ENCODE measurements around the gene SLC2A4. TPM values are rescaled to one million over a fixed set of nuclear protein-coding genes. Genes with fewer than 3 reads are reported as not detected.

Gene SLC2A4
- total RNA-seq, 1 donor from 2014 or later = 0.37 TPM

DNA sequence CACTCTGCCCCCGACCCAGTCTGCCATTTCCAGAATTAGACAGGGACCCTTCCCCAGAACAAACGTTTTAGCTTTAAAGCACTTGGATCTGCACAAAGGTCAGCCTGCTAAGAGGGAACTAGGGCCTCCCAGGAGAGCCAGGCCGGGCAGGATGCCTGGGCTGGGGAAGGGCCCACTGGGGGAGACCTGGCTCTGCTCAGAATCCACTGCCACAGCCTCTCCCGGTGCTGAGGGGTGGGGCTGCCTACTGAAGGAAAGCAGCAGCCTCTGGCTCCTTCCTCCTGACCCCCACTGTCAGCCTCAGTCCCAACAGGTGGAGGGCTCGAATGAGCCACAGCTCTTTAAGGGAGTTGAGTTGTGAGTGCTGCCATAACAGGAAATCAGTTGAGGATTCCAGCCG is 11.2 kb downstream of the SLC2A4 start:
- Mint-ChIP-seq H3K9me3 (no peaks in the 10 kb centered on the region), H3K27me3 (peaks cover 49% of the 10 kb centered on the region), H3K4me1 (peaks cover 15% of the 10 kb centered on the region), H3K4me3 (no peak overlapping the region), H3K27ac (peak overlapping the region; percentile 59), H3K36me3 (ENCODE audit: low read depth) (no peaks in the 10 kb centered on the region)
- DNase-seq = peak; percentile 57
- intact Hi-C loops (cut with micrococcal nuclease) = no loop called here

DNA sequence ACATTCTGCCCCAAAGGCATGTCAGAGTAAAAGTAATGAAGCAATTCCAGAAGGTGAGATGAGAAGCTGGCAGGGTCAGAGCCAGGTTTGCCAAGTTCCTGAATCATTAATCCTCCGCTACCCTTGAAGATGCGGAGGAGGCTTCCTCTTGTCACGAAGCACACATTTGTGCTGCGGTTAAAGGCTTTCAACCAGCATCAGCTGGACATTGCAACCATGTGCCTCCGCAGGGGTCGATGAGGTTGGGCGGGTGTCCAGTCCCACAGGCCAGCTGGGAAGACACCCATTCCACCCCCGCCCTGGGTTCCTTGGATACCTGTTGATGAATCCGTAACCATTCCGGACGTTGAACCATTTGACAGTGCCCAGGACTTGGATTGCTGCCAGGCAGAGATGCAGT is 11.6 kb downstream of the SLC2A4 start:
- Mint-ChIP-seq H3K36me3 (ENCODE audit: low read depth) (no peaks in the 10 kb centered on the region), H3K27me3 (peaks cover 46% of the 10 kb centered on the region), H3K27ac (peak overlapping the region; percentile 59), H3K4me1 (peaks cover 15% of the 10 kb centered on the region), H3K4me3 (peak overlapping the region; percentile 30), H3K9me3 (no peaks in the 10 kb centered on the region)
- intact Hi-C loops (cut with micrococcal nuclease) = no loop called here
- DNase-seq = no peak

DNA sequence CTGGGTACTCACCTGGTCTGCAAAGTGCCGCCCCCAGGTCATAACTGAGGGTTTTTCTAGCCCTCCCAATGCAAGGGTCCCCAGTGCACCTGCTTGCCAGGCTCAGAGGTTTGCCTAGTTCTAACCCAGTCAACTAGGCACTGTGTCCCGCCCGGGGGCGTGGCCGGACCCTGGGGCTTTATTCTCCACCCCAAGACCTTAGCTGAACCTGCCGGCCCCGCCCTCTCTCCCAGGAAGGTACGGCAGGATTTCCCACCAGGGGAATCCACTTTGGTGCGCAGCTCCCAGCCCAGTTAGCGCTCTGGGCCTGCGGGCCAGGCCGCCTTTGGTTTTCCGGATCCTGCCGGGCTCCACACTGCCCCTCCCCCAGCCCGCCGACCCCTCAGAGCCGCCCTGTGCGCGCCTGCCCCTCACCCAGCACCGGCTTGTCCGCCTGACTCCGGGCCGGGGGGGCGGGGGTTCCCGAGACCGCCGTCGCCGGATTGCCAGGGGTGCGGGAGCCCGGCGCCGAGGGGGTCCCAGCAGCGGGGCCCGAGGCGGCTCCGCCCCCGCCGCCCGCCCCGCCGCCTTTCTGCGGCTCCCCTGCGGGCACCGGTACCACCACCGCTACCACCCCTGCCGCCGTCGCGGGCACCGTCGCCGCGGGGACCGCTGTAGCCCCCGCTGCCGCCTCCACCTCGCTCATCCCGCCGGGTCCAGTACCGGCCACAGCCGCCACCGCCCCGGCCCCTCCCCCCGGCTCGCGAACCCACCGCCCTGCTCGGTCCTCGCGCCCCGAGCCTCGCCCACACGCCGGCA is 12.5 kb downstream of the SLC2A4 start:
- peaks cover 15% of the 10 kb centered on the region for H3K4me1 Mint-ChIP-seq
- no peak overlapping the region for H3K27ac Mint-ChIP-seq
- intact Hi-C loops (cut with micrococcal nuclease) = no loop called here
- H3K4me3 Mint-ChIP-seq = peak overlapping the region; percentile 77
- no peaks in the 10 kb centered on the region for H3K36me3 Mint-ChIP-seq (ENCODE audit: low read depth)
- H3K9me3 Mint-ChIP-seq = no peaks in the 10 kb centered on the region
- DNase-seq = peak; percentile 75
- peaks cover 43% of the 10 kb centered on the region for H3K27me3 Mint-ChIP-seq

DNA sequence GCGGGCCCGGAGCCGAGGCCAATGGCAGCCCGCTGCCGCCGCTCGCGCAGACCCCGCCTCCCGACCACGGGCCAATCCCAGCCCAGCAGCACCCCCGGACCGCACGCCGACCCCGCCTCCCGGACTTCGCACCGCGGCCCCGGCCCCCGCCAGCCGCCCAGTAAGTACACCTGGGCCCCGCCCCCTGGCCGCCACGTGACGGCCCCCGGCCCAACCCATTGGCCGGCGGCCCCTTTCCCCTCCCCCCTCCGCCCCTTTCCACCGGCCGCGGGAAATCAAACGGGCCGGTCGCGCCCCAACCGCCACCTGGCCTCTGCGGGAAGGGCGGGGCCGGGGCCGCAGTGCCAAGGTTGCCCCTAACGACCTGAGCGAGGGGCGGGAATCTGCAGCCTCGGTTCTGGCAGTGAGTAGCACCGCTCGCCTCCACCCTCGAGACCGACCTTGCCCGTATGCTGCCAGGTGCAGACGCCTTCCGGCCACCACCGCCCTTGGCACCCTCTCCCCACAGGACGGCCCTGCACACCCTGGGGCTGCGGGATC is 13.2 kb downstream of the SLC2A4 start, which contains the start of gene YBX2:
TSS of gene YBX2 (minus strand) at position 26 of the 540 bp plus-strand sequence. CDS start 139 bp downstream, outside the sequence.
- Mint-ChIP-seq H3K4me3 (peak within 1 kb of the TSS; percentile 77), H3K27ac (peak within 1 kb of the TSS; percentile 56), H3K9me3 (no peaks in the 10 kb centered on the region), H3K36me3 (ENCODE audit: low read depth) (no peaks in the 10 kb centered on the region), H3K4me1 (peaks cover 15% of the 10 kb centered on the region), H3K27me3 (peaks cover 45% of the 10 kb centered on the region)
- intact Hi-C loops (cut with micrococcal nuclease) = no loop called here
- peak; percentile 93 for DNase-seq

DNA sequence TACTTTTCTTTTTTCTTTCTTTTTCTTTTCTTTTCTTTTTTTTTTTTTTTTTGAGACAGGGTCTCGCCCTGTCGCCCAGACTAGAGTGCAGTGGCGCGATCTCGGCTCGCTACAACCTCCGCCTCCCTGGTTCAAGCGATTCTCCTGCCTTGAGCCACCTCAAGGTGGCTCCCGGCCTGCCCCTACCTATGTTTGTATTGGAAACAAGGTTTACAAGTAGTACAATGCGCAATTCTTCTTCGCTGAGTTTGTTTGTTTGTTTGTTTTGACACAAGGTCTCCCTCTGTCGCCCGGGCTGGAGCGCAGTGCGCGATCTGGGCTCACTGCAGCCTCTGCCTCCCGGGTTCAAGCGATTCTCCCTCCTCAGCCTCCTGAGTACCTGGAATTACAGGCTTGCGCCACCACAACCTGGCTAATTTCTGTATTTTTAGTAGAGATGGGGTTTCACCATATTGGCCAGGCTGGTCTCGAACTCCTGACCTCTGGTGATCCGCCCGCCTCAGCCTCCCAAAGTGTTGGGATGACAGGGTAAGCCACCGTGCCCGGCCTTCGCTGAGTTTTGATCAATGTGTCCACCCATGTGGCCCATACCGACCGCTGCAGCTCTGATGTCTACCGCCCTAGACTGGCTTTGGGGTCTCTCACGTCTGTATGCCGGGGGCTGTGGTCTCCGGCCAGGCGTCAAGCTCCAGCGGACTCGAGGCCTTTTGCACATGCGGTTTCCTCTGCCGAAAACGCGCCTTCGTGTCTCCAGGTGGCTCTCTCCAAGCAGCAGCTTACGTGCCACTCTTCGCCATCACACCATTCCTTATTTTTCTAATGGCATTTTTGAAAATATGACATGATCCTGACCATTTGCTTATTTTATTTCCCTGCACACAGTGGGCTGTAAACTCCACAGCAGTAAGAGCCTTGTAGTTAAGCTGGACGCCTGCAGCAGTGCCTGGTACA is 14.0 kb downstream of the SLC2A4 start:
- H3K27ac Mint-ChIP-seq = peak overlapping the region; percentile 56

DNA sequence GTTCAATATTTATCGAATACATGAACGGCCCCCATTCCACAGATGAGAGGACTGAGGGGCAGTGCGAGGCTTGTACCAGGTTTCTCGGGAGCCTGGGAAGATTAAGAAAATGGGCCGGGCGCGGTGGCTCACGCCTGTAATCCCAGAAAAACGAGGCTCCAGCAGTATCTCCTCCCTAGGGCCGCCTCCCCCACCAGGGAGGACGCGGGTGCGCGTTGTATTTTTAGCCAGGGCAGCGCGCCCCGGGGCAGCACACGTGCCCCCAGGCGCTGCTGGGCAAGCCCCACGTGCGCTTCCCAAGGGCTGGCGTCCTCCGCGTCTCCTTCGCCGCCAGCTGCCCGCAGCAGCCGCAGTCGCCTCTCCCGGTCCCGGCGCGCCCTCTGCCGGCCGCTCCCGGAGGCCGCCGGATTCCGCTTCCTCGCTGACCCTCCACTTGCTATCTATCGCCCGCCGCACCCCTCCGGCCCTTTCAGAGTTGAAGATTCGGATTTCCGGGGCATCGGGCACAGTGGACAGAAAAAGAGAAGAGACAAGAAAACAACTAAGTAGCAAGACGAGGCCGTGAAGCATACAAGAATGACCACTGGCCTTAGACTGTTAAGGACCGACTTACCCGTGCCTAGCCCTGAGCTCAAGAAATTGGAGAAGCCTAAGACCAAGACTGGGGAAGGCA is 14.8 kb downstream of the SLC2A4 start:
- Mint-ChIP-seq H3K36me3 (ENCODE audit: low read depth) (no peaks in the 10 kb centered on the region), H3K4me1 (peaks cover 15% of the 10 kb centered on the region), H3K9me3 (no peaks in the 10 kb centered on the region), H3K27me3 (peaks cover 45% of the 10 kb centered on the region), H3K27ac (no peak overlapping the region), H3K4me3 (peak overlapping the region; percentile 77)
- intact Hi-C loops (cut with micrococcal nuclease) = loop anchor here (1.0 to 2.0 kb wide), 3 partner anchors 16 to 244 kb away; no protein-coding TSS in a partner anchor
- DNase-seq = peak; percentile 93

More for the DNA sequence above, 14.0 kb downstream of the SLC2A4 start:
- H3K27me3 Mint-ChIP-seq = peaks cover 50% of the 10 kb centered on the region
- peak overlapping the region; percentile 77 for H3K4me3 Mint-ChIP-seq
- DNase-seq = peak; percentile 64
- H3K9me3 Mint-ChIP-seq = no peaks in the 10 kb centered on the region
- peaks cover 15% of the 10 kb centered on the region for H3K4me1 Mint-ChIP-seq
- intact Hi-C loops (cut with micrococcal nuclease) = loop anchor here (1.0 to 2.0 kb wide), 3 partner anchors 15 to 243 kb away; no protein-coding TSS in a partner anchor
- H3K36me3 Mint-ChIP-seq (ENCODE audit: low read depth) = no peaks in the 10 kb centered on the region

DNA sequence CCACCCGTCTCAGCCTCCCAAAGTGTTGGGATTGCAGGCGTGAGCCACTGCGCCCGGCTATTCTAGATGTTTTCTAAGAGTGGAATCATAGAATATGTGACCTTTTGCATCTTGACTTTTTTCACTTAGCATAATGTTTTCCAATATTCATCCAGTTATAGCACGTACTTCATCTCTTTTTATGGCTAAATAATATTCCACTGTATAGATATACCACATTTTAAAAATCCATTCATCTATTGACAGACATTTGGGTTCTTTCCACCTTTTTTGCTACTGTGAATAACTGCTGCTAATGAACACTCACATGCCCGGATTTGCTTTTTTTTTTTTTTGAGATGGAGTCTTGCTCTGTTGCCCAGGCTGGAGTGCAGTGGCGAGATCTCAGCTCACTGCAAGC is 22.7 kb downstream of the SLC2A4 start:
- Mint-ChIP-seq H3K27ac (no peak overlapping the region), H3K27me3 (peaks cover 17% of the 10 kb centered on the region), H3K9me3 (no peaks in the 10 kb centered on the region), H3K36me3 (ENCODE audit: low read depth) (peaks cover 14% of the 10 kb centered on the region), H3K4me1 (peaks cover 15% of the 10 kb centered on the region), H3K4me3 (no peak overlapping the region)
- intact Hi-C loops (cut with micrococcal nuclease) = no loop called here
- no peak for DNase-seq

DNA sequence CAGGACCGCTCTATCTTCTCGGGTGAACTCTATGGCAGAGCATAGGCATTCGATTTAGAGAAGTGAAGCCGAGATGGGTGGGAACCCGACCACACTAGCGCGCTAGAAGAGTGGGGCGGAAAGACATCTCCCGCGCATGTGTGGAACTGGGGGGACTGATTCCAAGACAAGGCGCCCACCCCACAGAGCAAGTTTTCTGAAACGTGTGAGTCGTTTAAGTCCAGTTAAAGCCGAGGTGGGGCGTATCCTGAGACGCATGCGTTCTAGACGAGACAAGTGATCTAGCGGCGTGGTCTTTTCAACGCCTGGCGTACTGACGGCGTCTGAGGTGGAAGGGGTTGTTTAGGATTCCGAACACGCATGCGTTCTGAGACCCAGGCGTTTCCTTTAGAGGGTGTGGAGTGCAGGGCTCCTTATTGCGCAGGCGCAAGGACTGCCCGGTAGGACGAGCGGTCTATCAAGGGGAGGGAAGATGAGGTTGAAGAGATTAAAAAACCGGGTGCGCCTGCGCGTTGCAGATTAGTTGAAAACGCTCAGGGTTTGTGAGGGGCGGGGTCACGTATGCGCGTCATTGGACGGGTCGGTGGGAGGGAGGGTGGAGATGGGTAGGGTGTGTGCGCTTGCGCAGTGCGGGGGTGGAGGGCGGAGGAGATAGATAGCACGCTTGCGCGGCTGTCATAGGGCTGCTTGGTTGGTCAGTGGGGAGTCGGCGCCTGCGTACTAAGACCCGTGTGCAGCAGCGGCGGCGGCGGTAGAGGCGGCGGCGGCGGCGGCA is 25.6 kb downstream of the SLC2A4 start, which contains the start of gene EIF5A:
TSS of gene EIF5A (plus strand) at position 718 of the 775 bp plus-strand sequence. CDS start 2,008 bp downstream, outside the sequence.
- Mint-ChIP-seq H3K9me3 (no peaks in the 10 kb centered on the region), H3K27ac (peak within 1 kb of the TSS; percentile 99), H3K27me3 (peaks cover 5% of the 10 kb centered on the region), H3K4me1 (peaks cover 40% of the 10 kb centered on the region), H3K4me3 (peak within 1 kb of the TSS; percentile 90), H3K36me3 (ENCODE audit: low read depth) (peaks cover 42% of the 10 kb centered on the region)
- peak; percentile 100 for DNase-seq
- intact Hi-C loops (cut with micrococcal nuclease) = loop anchor here (1.0 to 5.0 kb wide), 7 partner anchors 26 to 379 kb away; partner anchors contain the start of genes ELP5, PHF23, POLR2A and SLC16A13

DNA sequence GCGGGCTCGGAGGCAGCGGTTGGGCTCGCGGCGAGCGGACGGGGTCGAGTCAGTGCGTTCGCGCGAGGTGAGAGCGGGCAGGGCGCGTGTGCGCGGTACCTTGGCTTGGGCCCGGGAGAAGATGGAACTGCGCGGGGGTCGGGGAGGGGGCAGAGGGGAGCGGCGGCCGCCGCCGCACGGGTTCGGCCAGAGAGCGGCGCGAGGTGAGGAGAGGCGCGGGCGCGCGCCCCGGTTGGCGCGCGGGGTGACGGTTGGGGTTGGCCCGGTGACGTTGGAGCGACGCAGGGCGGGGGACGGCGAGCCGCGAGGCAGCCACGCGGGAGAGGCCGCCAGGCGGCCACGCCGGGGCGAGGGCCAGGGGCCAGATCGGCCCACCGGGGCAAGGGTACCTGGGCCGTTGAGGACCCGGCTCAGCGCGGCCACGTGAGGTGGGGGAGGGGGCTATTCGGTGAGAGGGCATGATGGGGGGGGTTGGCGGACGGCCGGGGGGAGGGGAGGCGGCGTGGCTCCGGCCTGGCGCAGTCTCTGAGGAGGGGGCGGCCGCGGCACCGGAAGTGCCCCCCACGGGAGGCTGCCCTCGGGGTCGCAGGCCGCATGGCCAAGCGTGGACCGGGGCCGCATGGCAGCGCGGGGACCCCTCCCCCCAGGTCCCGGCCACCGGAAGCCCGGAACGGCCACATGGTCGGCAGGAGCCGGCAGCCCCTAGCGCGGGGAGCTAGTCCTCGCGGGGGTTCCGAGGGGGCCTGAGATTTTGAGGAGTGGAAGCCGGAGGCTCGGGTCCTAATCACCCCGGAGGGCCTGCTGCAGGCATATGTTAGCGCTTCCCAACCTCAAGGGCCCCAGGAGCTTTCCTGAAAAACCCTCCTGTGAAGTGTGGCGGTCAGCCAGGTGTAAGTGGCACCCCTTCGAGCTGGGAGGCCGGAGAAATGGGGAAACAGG is 26.4 kb downstream of the SLC2A4 start:
- H3K36me3 Mint-ChIP-seq (ENCODE audit: low read depth) = peaks cover 51% of the 10 kb centered on the region
- peaks cover 46% of the 10 kb centered on the region for H3K4me1 Mint-ChIP-seq

DNA sequence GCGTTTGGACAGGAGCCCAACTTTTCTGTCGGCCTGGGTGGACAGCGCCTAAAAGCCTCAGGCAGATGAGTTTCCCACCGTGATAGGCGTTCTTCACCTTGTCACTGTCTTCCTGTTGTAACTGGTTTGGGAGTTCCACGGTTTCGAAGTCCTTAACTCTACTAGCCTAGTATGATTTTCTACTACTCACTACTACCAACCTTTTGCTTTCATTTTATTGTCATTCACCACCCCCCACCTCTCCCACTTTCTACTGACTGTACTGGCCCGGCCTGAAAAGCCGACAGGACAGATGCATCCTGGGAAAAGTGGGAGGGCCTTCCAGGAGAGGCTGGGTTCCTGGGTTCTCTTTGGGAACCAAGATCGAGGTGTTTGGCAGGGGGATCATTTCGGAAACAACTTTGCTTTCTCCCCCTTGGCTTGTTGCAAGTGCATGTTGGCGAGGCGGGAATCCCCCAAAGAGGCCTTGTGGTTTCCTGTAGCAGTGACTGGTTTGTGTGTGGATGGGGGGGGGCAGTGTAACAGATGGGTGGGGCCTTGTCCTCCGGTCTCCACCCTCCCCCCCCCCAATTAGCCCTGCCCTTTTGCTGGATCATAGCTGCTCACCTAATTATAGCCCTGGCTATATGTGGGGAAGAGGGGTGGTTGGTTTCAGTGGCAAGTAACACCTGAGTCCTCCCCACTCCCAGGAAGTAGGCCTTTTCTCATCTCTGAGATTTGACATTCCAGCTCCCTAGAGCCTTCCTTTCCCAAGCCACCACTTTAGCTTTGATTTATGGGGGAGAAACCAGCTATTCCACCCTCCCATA is 27.3 kb downstream of the SLC2A4 start:
- H3K36me3 Mint-ChIP-seq (ENCODE audit: low read depth) = peaks cover 59% of the 10 kb centered on the region
- peak; percentile 95 for DNase-seq
- H3K9me3 Mint-ChIP-seq = no peaks in the 10 kb centered on the region
- H3K27ac Mint-ChIP-seq = peak overlapping the region; percentile 98
- peaks cover 55% of the 10 kb centered on the region for H3K4me1 Mint-ChIP-seq
- intact Hi-C loops (cut with micrococcal nuclease) = loop anchor here (1.0 to 5.0 kb wide), 5 partner anchors 20 to 534 kb away; partner anchors contain the start of genes CD68, NEURL4 and SLC16A13
- peaks cover 5% of the 10 kb centered on the region for H3K27me3 Mint-ChIP-seq
- H3K4me3 Mint-ChIP-seq = peak overlapping the region; percentile 90

More for the DNA sequence above, 26.4 kb downstream of the SLC2A4 start:
- peaks cover 5% of the 10 kb centered on the region for H3K27me3 Mint-ChIP-seq
- peak overlapping the region; percentile 90 for H3K4me3 Mint-ChIP-seq
- H3K27ac Mint-ChIP-seq = peak overlapping the region; percentile 99
- intact Hi-C loops (cut with micrococcal nuclease) = loop anchor here (1.0 to 5.0 kb wide), 10 partner anchors 21 to 535 kb away; partner anchors contain the start of genes CD68, ELP5, NEURL4 and PHF23
- no peaks in the 10 kb centered on the region for H3K9me3 Mint-ChIP-seq
- peak; percentile 85 for DNase-seq

DNA sequence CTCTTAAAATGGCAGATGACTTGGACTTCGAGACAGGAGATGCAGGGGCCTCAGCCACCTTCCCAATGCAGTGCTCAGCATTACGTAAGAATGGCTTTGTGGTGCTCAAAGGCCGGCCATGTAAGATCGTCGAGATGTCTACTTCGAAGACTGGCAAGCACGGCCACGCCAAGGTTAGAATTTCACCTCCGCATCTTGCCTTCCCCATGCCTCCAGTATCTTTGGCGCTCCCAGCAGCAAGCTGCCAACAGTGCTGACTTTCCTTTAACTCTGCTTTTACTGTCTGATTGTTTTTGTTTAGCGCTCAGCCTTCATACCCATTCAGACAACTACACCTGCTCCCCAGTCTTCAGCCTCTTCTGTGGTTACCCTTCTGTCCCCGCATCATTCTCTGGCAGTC is 28.1 kb downstream of the SLC2A4 start:
- H3K4me3 Mint-ChIP-seq = peak overlapping the region; percentile 90
- intact Hi-C loops (cut with micrococcal nuclease) = loop anchor here (1.0 to 5.0 kb wide), 4 partner anchors 42 to 533 kb away; partner anchors contain the start of genes CD68 and SLC16A13
- H3K9me3 Mint-ChIP-seq = no peaks in the 10 kb centered on the region
- peaks cover 63% of the 10 kb centered on the region for H3K4me1 Mint-ChIP-seq
- DNase-seq = no peak
- H3K27me3 Mint-ChIP-seq = peaks cover 5% of the 10 kb centered on the region
- peak overlapping the region; percentile 98 for H3K27ac Mint-ChIP-seq
- peaks cover 61% of the 10 kb centered on the region for H3K36me3 Mint-ChIP-seq (ENCODE audit: low read depth)
